CD4-positive, CD25-positive, alpha-beta regulatory T cell (primary cell): ENCODE data around the gene BTN2A1. TPM values are rescaled to one million over a fixed set of nuclear protein-coding genes. Genes with fewer than 3 reads are reported as not detected.

Experiments
- ATAC-seq, 2 donors: fragments of 150-1000 bp; cut with Tn5 transposase; one replicate each; pipeline ENCODE4 v1.10.0; 2021; ENCODE audit warnings: low read depth in 2 of 2, moderate number of reproducible peaks in 2 of 2, moderate library complexity in 1 of 2
- DNase-seq, 3 donors: peaks; one replicate each; pipeline versions ENCODE4 v3.0.0 to v3.0.0-alpha.2; 2012 to 2022; ENCODE audit warnings: mixed read lengths in 1 of 3
- H3K27ac ChIP-seq: one replicate; pipeline ENCODE4 v1.7.0; 2013; ENCODE audit warnings: mild to moderate bottlenecking, low read length; ENCODE audit not compliant: insufficient read depth, poor library complexity, severe bottlenecking
- H3K27me3 ChIP-seq: one replicate; pipeline ENCODE4 v1.7.0; 2013; ENCODE audit warnings: low read length; ENCODE audit not compliant: control insufficient read depth, insufficient read depth
- H3K36me3 ChIP-seq: one replicate; pipeline ENCODE4 v1.7.0; 2013; ENCODE audit warnings: mild to moderate bottlenecking, low read length, moderate library complexity; ENCODE audit not compliant: control insufficient read depth, insufficient read depth
- H3K4me1 ChIP-seq: 2 replicates; pipeline ENCODE4 v1.7.0; 2013; ENCODE audit warnings: mild to moderate bottlenecking, low read length; ENCODE audit not compliant: insufficient read depth, control insufficient read depth, poor library complexity, severe bottlenecking
- H3K4me3 ChIP-seq: one replicate; pipeline ENCODE4 v1.7.0; 2013; ENCODE audit warnings: low read depth, mild to moderate bottlenecking, low read length, moderate library complexity
- H3K9me3 ChIP-seq, 2 experiments: 1 replicate in 1 of 2; 2 replicates in 1 of 2; pipeline ENCODE4 v1.7.0; 2013; ENCODE audit warnings: low read length in 2 of 2, mild to moderate bottlenecking in 1 of 2, moderate library complexity in 1 of 2; ENCODE audit not compliant: control insufficient read depth in 2 of 2
- H3K27ac Mint-ChIP-seq, 3 donors: one replicate each; pipeline ENCODE4 v1.8.0; 2020 to 2022; ENCODE audit warnings: mild to moderate bottlenecking in 3 of 3, mixed read lengths in 3 of 3, moderate library complexity in 2 of 3
- H3K27me3 Mint-ChIP-seq: one replicate; pipeline ENCODE4 v1.8.0; 2022; ENCODE audit warnings: mild to moderate bottlenecking, mixed read lengths
- H3K36me3 Mint-ChIP-seq: one replicate; pipeline ENCODE4 v1.8.0; 2020; ENCODE audit warnings: mixed read lengths
- H3K4me1 Mint-ChIP-seq, 4 donors: one replicate each; pipeline ENCODE4 v1.8.0; 2020 to 2022; ENCODE audit warnings: mixed read lengths in 4 of 4, mild to moderate bottlenecking in 1 of 4
- H3K4me3 Mint-ChIP-seq, 4 donors: one replicate each; pipeline ENCODE4 v1.8.0; 2020 to 2022; ENCODE audit warnings: mild to moderate bottlenecking in 4 of 4, mixed read lengths in 4 of 4, moderate library complexity in 3 of 4
- H3K9me3 Mint-ChIP-seq, 7 donors: one replicate each; pipeline ENCODE4 v1.8.0; 2020 to 2022; ENCODE audit warnings: mixed read lengths in 7 of 7, mild to moderate bottlenecking in 3 of 7, moderate library complexity in 2 of 7
- polyA plus RNA-seq, 4 donors: library from polyadenylated mRNA; unstranded; fragments of 300-500 nt; fragmentation: Illumina TruSeq; gene quantifications; one replicate each; pipeline ENCODE4 v1.2.3, GENCODE V29; 2021
- total RNA-seq: library from RNA; stranded (reverse); gene quantifications from one replicate; pipeline ENCODE4 v1.2.3, GENCODE V29; 2022

Gene BTN2A1
- total RNA-seq (35.9 TPM), polyA plus RNA-seq (10 to 100 TPM in 3 of 4 donors, 1 to 10 TPM in 1; 9.7 to 14.5 (median 12.2) TPM)

DNA sequence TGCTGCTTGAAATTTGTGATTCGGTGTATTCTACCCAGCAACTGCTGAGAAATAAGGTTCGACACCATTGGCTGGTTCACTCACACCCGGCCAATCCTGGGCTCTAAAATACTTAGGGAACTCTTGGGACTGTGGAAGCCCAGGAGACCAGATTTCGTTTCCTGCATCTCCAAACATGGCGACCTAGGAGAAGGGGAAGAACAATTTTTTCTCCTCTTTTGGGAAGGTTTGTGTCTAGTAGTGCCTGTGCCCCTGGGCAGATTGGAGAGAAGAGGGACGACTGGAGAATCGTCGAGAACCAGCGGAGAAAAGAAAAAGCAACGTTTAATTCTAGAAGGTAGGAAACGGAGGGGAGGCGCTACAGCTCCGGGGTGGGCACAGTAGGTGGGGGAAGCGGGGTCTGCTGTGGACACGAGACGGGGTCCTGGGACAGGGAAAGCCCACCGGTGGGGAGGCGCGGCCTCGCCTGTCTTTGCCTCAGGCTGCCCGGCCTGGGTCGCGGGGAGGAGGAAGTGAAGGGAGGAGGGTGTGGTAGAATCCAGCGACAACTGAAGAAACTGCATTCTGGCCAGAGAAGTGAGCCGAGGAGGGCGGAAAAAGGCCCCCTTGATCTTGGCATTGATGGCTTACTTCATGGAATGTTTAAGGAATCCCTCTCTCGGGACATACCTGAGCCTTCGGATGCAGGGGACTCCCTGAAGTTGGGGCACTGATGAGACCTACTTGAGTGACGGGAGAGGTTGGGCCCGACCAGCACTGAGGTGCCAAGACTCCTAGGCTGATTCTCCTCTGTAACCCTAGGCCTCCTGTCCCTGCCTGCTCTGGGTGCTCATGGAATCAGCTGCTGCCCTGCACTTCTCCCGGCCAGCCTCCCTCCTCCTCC, at the start of gene BTN2A1:
Gene BTN2A1 (plus strand): TSS at position 150 of the 883 bp plus-strand sequence. CDS start 682 bp downstream, at position 832.
- peak within 1 kb of the TSS; percentile 88 for H3K27ac ChIP-seq
- Mint-ChIP-seq H3K36me3 (peaks cover 38% of the 10 kb centered on the region), H3K4me3 (peak within 1 kb of the TSS; percentile 92 to 99 (median 96)), H3K9me3 (no peaks in the 10 kb centered on the region), H3K27ac (peak within 1 kb of the TSS; percentile 94 to 98 (median 97)), H3K27me3 (no peaks in the 10 kb centered on the region), H3K4me1 (peaks cover 16 to 72% (median 50%) of the 10 kb centered on the region in 4 donors)
- peak within 1 kb of the TSS; percentile 99 for H3K4me3 ChIP-seq
- peak; percentile 75 to 90 (median 81) for DNase-seq
- peak; percentile 94 to 96 for ATAC-seq
- H3K9me3 ChIP-seq = no peaks in the 10 kb centered on the region
- peaks cover 44% of the 10 kb centered on the region for H3K4me1 ChIP-seq
- peaks cover 35% of the 10 kb centered on the region for H3K36me3 ChIP-seq
- no peaks in the 10 kb centered on the region for H3K27me3 ChIP-seq

GRCh38 chr6:26408828-26409730, 48.7 kb upstream of the BTN2A1 start:
- H3K9me3 ChIP-seq = no peaks in the 10 kb centered on the region
- Mint-ChIP-seq H3K9me3 (peaks cover 0 to 1% (median 0%) of the 10 kb centered on the region in 7 donors), H3K27me3 (no peaks in the 10 kb centered on the region), H3K4me1 (peaks cover 27 to 70% (median 52%) of the 10 kb centered on the region in 4 donors), H3K4me3 (no peak overlapping the region), H3K27ac (peak overlapping the region in 1 of 3 donors; percentile 52), H3K36me3 (peaks cover 69% of the 10 kb centered on the region)
- H3K27ac ChIP-seq = no peak overlapping the region
- H3K4me1 ChIP-seq = peaks cover 35% of the 10 kb centered on the region
- DNase-seq = no peak
- H3K27me3 ChIP-seq = no peaks in the 10 kb centered on the region
- no peak overlapping the region for H3K4me3 ChIP-seq
- no peak for ATAC-seq
- peaks cover 92% of the 10 kb centered on the region for H3K36me3 ChIP-seq

DNA sequence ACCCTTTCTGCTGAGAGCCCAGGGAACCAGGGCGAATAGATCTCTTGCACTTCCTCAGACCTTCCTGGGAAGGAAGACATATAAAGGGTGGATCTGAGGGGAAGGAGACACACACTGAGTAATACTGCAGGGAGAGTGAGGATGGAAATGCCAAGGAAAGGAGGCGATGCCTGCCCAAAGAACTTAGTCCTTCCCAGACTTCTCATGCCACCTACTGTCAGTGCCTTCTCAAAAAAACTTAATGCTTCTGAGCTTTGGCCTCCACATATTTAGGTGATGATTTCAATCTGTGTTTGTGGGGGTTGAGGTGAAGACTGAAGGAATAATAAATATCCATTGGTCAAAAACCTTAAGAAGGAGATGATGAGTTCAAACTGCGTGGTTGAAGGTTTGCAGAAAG, 46.0 kb upstream of the BTN2A1 start:
- peaks cover 60% of the 10 kb centered on the region for H3K36me3 Mint-ChIP-seq
- ATAC-seq (no peak), DNase-seq (no peak)
- no peak overlapping the region for H3K4me3 Mint-ChIP-seq
- H3K27me3 Mint-ChIP-seq = no peaks in the 10 kb centered on the region
- Histone ChIP-seq H3K36me3 (peaks cover 72% of the 10 kb centered on the region), H3K27me3 (no peaks in the 10 kb centered on the region), H3K27ac (no peak overlapping the region), H3K4me1 (peaks cover 12% of the 10 kb centered on the region), H3K4me3 (no peak overlapping the region), H3K9me3 (no peaks in the 10 kb centered on the region)
- H3K27ac Mint-ChIP-seq = peak overlapping the region in 2 of 3 donors; percentile 82 to 88
- peaks cover 0 to 7% (median 0%) of the 10 kb centered on the region in 7 donors for H3K9me3 Mint-ChIP-seq
- peaks cover 28 to 48% (median 31%) of the 10 kb centered on the region in 4 donors for H3K4me1 Mint-ChIP-seq

DNA sequence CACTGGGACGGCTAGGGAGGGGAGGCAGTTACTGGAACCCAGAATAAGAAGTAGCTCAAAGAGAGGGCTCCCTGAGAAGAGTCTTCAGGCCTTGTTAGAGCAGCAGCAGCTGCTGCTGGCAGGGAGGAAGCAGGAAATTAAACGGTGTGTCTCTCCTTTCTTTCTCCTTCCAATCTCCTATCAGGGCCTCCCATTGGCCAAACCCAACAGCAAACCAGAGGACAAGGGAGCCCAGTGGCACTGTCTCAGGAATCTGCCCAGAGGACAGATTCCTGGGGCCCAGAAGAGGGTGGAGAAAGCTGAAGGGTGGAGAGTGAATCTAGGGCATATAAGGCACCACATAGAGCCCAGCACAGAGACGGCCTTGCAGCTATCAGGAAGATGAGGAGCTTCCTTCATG, 45.5 kb upstream of the BTN2A1 start:
- Mint-ChIP-seq H3K36me3 (peaks cover 58% of the 10 kb centered on the region), H3K27ac (peak overlapping the region; percentile 79 to 88 (median 82)), H3K4me1 (peaks cover 26 to 43% (median 28%) of the 10 kb centered on the region in 4 donors), H3K27me3 (no peaks in the 10 kb centered on the region), H3K9me3 (peaks cover 0 to 10% (median 3%) of the 10 kb centered on the region in 7 donors), H3K4me3 (no peak overlapping the region)
- Histone ChIP-seq H3K9me3 (peaks cover 3 to 4% of the 10 kb centered on the region in 2 experiments), H3K4me3 (no peak overlapping the region), H3K36me3 (peaks cover 67% of the 10 kb centered on the region), H3K27ac (no peak overlapping the region), H3K4me1 (peaks cover 8% of the 10 kb centered on the region), H3K27me3 (no peaks in the 10 kb centered on the region)
- ATAC-seq (no peak), DNase-seq (no peak)

DNA sequence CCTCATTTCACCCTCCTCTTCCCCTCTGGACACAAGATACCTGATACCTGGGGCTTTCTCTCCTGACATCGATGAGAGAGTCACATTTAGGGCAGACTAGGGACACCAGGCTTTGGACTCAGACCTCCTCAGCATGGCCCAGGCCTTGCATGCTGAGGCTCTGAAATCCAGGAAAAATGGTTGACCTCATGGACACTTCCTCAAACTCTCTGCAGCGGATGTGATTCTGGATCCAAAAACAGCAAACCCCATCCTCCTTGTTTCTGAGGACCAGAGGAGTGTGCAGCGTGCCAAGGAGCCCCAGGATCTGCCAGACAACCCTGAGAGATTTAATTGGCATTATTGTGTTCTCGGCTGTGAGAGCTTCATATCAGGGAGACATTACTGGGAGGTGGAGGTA, 44.8 kb upstream of the BTN2A1 start:
- peaks cover 55% of the 10 kb centered on the region for H3K36me3 Mint-ChIP-seq
- peaks cover 0 to 12% (median 5%) of the 10 kb centered on the region in 7 donors for H3K9me3 Mint-ChIP-seq
- peak overlapping the region in 1 of 4 donors; percentile 10 for H3K4me3 Mint-ChIP-seq

GRCh38 chr6:26414281-26414680, 43.5 kb upstream of the BTN2A1 start:
- H3K4me3 Mint-ChIP-seq = peak overlapping the region in 1 of 4 donors; percentile 24
- DNase-seq (no peak), ATAC-seq (no peak)
- no peaks in the 10 kb centered on the region for H3K4me1 ChIP-seq
- peaks cover 48% of the 10 kb centered on the region for H3K36me3 Mint-ChIP-seq
- H3K27ac ChIP-seq = no peak overlapping the region
- no peaks in the 10 kb centered on the region for H3K27me3 ChIP-seq
- H3K4me3 ChIP-seq = no peak overlapping the region
- peaks cover 47% of the 10 kb centered on the region for H3K36me3 ChIP-seq
- H3K4me1 Mint-ChIP-seq = peaks cover 15 to 30% (median 17%) of the 10 kb centered on the region in 4 donors
- H3K9me3 Mint-ChIP-seq = peaks cover 0 to 13% (median 5%) of the 10 kb centered on the region in 7 donors
- H3K27ac Mint-ChIP-seq = no peak overlapping the region
- H3K27me3 Mint-ChIP-seq = no peaks in the 10 kb centered on the region
- peaks cover 7 to 17% of the 10 kb centered on the region in 2 experiments for H3K9me3 ChIP-seq

More for the DNA sequence above, 44.8 kb upstream of the BTN2A1 start:
- no peaks in the 10 kb centered on the region for H3K27me3 ChIP-seq
- H3K27ac ChIP-seq = no peak overlapping the region
- H3K4me1 ChIP-seq = peaks cover under 1% of the 10 kb centered on the region
- H3K4me3 ChIP-seq = no peak overlapping the region
- ATAC-seq (no peak), DNase-seq (no peak)
- H3K27me3 Mint-ChIP-seq = no peaks in the 10 kb centered on the region
- H3K27ac Mint-ChIP-seq = peak overlapping the region; percentile 65 to 82 (median 67)
- peaks cover 60% of the 10 kb centered on the region for H3K36me3 ChIP-seq
- H3K9me3 ChIP-seq = peaks cover 7 to 11% of the 10 kb centered on the region in 2 experiments
- H3K4me1 Mint-ChIP-seq = peaks cover 19 to 36% (median 23%) of the 10 kb centered on the region in 4 donors

DNA sequence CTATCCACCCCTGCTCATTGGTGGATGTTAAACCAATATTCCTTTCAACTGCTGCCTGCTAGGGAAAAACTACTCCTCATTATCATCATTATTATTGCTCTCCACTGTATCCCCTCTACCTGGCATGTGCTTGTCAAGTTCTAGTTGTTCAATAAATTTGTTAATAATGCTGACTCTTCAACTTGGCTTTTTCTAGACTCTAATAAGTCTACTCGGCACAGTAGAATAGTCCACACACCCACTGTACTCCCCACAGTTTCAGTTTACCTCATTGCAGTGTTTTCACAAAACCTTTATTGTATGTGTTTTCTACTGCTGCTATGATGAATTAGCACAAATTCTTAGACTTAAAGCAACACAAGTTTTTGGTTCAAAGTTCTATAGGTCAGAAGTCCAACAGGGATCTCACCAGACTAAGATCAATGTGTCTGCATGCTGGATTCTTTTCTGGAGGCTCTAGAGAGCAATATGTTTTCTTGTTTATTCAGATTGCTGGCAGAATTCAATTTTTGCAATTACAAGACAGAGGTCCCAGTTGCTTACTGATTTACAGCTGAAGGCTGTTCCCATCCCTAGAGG, 42.6 kb upstream of the BTN2A1 start:
- Histone ChIP-seq H3K27me3 (no peaks in the 10 kb centered on the region), H3K36me3 (peaks cover 39% of the 10 kb centered on the region), H3K4me3 (no peak overlapping the region), H3K9me3 (peaks cover 7 to 17% of the 10 kb centered on the region in 2 experiments), H3K4me1 (no peaks in the 10 kb centered on the region), H3K27ac (no peak overlapping the region)
- peak overlapping the region in 1 of 4 donors; percentile 38 for H3K4me3 Mint-ChIP-seq
- peaks cover 40% of the 10 kb centered on the region for H3K36me3 Mint-ChIP-seq
- H3K27ac Mint-ChIP-seq = peak overlapping the region in 1 of 3 donors; percentile 62
- ATAC-seq (no peak), DNase-seq (peak in 1 of 3 donors; percentile 24)
- H3K9me3 Mint-ChIP-seq = peaks cover 0 to 13% (median 5%) of the 10 kb centered on the region in 7 donors
- H3K4me1 Mint-ChIP-seq = peaks cover 12 to 26% (median 15%) of the 10 kb centered on the region in 4 donors
- H3K27me3 Mint-ChIP-seq = no peaks in the 10 kb centered on the region
